Epithelial cell of esophagus (primary cell): ENCODE results near the gene KRTAP9-9.
"Not testable (repeated sequence)": the region's sequence is repeated elsewhere in the genome, so short reads cannot be mapped to it uniquely, and the experiment has no call there.

Experiments
- DNase-seq: peaks from one replicate; pipeline ENCODE4 v3.0.0; 2010; ENCODE audit warnings: low read depth
- H3K4me3 ChIP-seq: 2 replicates; pipeline ENCODE4 v1.5.1; 2011; ENCODE audit warnings: mild to moderate bottlenecking, low read length, control low read depth
- TF ChIP-seq, protein P1 (sequence below): IDR thresholded peaks from 2 replicates; pipeline ENCODE4 v1.5.1; 2011; ENCODE audit warnings: low read depth, mild to moderate bottlenecking, low read length, control low read depth, inconsistent platforms; ENCODE audit not compliant: insufficient read depth; ENCODE audit errors: missing control alignments

KRTAP9-9 gene

DNA sequence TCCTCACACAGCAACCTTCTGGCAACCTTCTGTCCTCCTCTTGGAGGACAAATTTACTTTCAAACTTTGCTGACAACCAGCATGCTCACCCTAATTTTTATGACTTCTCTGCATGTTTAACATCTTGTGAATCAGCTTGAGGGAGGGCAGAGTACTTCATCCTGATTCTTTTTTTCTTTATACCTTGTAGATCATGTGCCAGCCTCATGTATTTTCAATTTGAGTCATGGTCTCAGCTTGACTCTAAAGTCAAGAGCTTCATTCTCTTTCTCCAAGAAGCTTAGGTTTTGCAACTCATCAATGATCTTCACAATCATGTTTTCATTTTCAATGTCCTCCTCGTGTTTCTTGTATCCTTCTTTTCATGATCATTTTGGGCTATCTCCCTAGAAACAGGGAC lies 16.7 kb downstream of the KRTAP9-9 start:
- no peak for DNase-seq
- H3K4me3 ChIP-seq, result no peak overlapping the region
- TF ChIP-seq, protein P1, sequence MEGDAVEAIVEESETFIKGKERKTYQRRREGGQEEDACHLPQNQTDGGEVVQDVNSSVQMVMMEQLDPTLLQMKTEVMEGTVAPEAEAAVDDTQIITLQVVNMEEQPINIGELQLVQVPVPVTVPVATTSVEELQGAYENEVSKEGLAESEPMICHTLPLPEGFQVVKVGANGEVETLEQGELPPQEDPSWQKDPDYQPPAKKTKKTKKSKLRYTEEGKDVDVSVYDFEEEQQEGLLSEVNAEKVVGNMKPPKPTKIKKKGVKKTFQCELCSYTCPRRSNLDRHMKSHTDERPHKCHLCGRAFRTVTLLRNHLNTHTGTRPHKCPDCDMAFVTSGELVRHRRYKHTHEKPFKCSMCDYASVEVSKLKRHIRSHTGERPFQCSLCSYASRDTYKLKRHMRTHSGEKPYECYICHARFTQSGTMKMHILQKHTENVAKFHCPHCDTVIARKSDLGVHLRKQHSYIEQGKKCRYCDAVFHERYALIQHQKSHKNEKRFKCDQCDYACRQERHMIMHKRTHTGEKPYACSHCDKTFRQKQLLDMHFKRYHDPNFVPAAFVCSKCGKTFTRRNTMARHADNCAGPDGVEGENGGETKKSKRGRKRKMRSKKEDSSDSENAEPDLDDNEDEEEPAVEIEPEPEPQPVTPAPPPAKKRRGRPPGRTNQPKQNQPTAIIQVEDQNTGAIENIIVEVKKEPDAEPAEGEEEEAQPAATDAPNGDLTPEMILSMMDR, result no peak

DNA sequence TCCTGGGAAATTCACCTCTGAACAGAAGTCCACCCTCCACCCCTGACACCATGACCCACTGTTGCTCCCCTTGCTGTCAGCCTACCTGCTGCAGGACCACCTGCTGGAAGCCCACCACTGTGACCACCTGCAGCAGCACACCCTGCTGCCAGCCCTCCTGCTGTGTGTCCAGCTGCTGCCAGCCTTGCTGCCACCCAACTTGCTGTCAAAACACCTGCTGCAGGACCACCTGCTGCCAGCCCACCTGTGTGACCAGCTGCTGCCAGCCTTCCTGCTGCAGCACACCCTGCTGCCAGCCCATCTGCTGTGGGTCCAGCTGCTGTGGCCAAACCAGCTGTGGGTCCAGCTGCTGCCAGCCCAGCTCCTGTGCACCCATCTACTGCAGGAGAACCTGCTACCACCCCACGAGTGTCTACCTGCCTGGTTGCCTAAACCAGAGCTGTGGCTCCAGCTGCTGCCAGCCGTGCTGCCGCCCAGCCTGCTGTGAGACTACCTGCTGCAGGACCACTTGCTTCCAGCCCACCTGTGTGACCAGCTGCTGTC lies 20.5 kb downstream of the KRTAP9-9 start, which contains the start of gene KRTAP9-7:
KRTAP9-7 (plus strand) TSS at position 51 of the 543 bp plus-strand sequence; CDS start at position 51, 0 bp downstream.
- DNase-seq, H3K4me3 ChIP-seq: not testable (repeated sequence)

DNA sequence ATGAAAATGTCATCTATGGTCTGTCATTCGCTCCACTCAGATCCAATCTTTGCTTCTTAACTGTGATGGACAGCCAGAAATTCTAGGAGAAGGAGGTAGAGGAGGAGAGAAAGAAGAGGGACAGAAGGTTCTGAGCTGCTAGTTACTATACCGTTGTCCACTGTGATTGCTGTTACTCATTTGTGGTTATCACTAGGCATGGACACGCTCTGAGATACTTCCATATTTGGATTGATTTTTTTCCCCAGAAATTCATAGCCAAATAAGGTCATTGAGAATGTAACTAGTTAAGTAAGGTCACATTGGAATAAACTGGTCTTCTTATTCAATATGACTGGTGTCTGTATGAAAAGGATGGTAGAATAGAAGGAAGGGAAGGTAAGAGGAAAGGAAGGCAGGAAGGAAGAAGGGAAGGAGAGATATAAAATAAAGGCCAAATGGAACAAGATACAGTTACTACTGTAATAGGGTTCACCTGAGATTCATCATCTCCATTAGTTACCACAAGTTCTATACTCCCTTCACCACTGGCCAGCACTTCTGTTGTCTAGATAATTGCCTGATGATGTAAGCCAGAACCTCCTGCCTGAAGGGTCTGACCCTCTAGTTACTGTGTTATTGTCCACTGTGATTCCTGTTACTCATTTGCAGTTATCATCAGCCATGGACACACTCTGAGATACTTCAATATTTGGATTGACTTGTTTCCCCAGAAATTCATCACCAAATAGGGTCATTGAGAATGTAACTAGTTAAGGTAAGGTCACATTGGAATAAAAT lies 23.2 kb downstream of the KRTAP9-9 start:
- TF ChIP-seq, protein P1, result no peak
- no peak for DNase-seq
- H3K4me3 ChIP-seq, result no peak overlapping the region

DNA sequence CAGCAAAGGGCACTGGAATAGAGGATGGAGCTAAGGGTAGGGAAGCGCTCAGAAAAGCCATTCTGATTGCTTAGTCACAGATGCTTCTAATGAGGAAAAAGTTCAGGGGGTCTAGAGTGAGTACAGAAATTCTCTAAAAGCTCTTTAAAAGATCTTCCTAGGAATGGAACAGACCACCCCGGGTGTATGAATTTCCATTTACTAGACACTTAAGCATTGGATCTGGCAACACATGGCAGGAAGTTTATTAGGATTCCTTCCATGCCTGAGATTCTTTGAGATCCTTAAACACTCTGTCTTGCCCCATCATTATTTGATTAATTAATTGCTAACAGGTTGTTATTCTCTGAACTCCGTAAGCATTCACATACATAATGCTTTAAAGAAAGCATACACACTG lies 28.9 kb downstream of the KRTAP9-9 start:
- TF ChIP-seq, protein P1, result no peak
- no peak overlapping the region for H3K4me3 ChIP-seq
- no peak for DNase-seq

DNA sequence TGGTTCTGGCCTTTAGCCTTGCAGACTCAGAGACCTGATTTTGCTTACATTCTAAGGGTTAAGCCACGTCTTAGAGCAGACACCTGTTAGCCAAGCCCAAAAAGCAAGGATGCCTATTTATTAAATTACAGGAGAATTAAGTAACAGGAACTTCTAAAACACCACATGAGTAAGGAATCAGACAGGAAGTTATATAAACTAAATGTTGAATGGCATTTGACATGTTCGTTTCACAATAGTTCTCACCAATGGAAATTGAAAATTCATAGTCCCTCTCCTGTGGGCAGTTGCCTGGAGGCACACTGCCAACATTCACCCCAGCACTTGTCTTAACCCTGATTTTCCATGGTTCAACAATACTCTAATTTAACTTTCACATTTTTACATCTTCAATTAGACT lies 29.4 kb downstream of the KRTAP9-9 start:
- H3K4me3 ChIP-seq, result no peak overlapping the region
- peak; percentile 29 for DNase-seq
- TF ChIP-seq, protein P1, result no peak

DNA sequence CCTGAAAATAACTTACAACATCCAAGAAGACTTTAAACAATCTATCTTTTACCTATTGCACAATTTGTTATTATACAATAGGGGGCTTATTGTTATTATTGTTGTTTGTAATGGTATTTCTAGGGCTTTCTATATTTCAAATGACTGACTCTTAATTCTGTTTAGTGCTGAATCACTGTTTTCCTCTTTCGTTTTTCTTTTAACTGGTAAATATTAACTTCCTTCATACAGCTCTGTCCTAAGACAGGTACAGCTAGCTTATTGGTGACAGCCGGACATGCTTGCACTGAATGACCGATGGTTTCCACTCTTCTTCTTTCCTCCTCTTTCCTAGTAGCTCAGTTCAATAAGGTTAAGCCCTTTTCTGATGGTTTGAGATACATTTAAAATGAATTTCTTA lies 31.9 kb downstream of the KRTAP9-9 start:
- TF ChIP-seq, protein P1, result no peak
- no peak for DNase-seq
- no peak overlapping the region for H3K4me3 ChIP-seq

DNA sequence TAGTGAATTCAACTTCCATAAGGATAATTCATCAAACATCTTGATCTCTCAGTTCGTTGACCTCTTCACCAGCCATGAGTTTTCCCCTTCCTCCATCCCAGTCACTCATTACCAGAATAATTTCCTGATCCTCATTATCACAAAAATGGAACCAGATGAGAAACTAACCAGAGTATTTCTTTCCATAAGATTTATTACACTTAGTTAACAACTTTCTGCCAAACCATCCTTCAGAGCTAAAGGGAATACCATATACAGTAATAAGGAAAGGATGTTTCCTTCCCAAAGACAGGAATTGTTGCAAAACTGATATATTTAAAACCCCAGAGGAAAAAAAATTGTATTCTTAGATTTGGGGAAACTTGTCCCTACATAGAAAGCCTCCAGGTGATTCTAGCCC lies 38.8 kb downstream of the KRTAP9-9 start:
- DNase-seq, result no peak
- TF ChIP-seq, protein P1, result no peak
- no peak overlapping the region for H3K4me3 ChIP-seq
